GM19455 (cell line): Measurements from ENCODE around the gene NTM.

Source experiments
- ATAC-seq: cut with Tn5 transposase; IDR thresholded peaks from one replicate; pipeline ENCODE4 v1.9.1; 2021; ENCODE audit not compliant: unreplicated experiment

NTM gene

GRCh38 chr11:131849485-131849884 is 479.1 kb downstream of the NTM start:
- no peak for ATAC-seq

GRCh38 chr11:131850507-131850906 is 480.1 kb downstream of the NTM start:
- no peak for ATAC-seq

DNA sequence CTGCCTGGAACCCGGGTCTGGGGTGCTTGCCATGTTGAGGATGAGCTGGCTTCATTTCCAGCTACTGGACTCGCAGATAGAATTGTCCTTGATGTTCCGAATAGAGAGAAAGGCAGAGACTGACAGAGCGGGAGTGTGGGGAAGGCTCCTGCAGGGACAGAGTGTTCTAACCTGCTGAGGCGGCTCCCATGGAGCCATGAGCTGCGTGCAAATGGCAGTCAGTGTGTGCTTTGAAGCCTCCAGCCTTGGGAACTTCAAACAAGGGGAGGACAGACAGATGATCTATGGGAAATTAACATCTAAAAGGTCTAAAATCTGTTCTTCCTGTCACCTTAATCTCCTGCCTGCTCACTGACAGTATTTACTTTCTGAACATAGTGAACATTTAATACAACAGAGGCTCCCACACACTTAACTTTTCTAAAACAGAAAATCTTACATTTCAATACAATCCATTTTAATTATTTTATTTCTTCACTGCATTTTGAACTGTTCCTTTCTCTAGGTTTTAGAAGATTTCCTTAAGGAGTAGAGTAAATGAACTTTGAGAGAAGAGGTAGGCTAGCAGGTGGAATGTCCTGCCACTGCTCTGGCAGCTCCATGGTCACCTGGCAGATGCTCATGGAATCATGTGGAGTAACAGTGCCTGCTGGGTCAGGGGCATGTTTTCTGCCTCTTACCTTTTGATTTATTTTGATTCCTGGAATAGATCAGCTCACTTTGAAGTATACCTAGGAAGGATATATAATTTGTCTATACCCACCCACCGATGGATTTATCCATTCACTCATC is 481.7 kb downstream of the NTM start:
- ATAC-seq = no peak

DNA sequence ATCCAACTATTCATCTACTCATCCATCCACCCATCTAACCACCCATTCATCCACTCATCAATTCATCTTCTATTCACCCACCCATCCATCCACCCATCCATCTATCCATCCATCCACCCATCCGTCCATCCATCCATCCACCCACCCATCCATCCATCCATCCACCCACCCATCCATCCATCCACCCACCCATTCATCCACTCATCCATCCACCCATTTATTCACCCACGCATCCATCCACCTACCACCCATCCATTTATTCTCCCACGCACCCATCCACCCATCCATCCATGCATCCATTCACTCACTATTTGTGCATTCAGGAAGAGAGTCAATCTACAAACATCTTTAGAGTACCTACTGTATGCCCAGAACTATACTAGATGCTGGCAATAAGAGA is 482.3 kb downstream of the NTM start:
- no peak for ATAC-seq

DNA sequence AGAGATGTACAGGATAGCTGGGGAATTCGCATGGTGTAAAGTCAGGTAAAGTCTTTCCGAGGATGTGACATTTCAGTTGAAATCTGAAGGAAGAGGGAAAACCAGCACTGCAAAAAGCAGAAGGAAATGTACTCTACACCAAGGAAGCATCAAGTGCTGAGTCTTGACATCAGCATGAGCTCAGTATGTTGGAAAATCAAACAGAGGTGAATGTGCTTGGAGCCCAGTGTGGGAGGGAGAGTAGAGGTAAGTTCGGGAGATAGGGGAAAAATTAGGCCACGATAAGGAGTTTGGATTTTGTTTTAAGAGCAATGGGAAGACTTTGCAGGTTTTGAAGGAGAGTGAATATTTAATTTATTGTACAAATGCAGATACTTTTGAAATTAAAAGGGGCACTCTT is 484.0 kb downstream of the NTM start:
- no peak for ATAC-seq

DNA sequence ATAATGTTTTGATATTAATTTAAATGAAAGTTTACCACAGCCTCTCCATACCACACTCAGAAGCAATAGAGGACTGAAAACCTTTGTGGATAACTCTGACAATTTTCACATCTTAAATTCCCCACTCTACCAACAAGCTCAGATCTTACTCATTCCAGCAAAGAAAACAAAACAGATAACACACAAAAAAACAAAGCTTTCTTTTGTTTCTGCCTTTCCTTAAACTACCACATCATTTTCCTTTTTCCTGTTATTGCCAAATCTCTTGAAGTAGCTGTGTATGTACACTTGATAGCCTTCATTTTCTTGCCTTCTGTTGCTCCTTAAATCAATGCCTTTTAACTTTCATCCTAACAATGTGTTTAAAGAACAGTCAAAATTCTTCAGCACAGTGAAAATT is 484.9 kb downstream of the NTM start:
- no peak for ATAC-seq

- no peak for ATAC-seq
Observed at GRCh38 chr11:131857246-131857645, 486.8 kb downstream of the NTM start.

DNA sequence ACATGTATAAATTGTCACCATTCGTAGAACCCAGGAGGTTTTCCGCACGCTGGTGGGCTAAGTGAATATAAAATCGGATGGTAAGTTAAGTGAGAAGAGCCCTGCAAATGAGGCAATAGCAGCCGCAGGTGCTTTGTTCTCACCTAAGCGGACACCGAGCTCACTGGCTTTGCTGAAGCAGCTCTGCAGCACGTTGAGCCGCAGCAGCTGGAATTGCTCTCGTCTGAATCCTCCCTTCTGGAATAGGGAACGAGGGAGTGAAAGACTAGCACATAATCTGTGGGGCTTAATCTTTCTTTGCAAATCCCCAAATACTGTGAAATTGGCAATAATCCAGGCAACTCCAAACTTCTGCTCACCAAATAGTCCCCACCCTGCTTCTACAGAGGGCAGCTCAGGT is 488.1 kb downstream of the NTM start:
- no peak for ATAC-seq

DNA sequence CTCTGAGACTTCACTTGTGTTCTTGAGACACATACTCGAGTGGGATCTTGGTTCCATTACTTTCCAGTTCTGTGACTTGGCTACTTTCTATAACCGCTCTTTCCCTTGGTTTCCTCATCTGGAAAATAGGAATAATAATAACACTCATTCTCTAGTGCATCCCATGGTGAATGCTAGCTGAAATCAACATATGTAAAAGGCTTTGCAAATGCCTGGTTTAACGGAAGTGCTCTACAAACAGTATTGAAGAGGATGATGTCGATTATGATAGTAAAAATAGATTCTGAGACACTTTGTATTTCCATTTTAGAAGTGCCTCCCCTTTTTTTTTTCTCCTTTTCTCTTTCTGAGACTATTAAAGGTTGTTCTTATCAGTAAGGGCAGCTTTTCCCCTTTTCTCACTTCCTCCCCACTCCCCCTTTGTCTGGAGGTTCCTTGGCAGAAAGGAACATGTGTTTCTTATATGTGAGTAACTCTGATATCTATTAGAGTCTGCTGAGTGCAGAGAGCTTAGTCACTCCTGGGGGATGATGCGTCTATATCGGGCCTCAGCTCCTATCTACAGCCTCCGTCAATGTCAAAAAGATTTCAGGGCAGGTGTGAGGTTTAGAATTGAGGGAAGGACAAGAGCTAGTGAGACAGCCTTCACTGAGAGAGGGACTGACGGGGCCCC is 489.3 kb downstream of the NTM start:
- no peak for ATAC-seq

- no peak for ATAC-seq
Observed at GRCh38 chr11:131864228-131864627, 493.8 kb downstream of the NTM start.

- no peak for ATAC-seq
Observed at GRCh38 chr11:131865860-131866259, 495.4 kb downstream of the NTM start.

DNA sequence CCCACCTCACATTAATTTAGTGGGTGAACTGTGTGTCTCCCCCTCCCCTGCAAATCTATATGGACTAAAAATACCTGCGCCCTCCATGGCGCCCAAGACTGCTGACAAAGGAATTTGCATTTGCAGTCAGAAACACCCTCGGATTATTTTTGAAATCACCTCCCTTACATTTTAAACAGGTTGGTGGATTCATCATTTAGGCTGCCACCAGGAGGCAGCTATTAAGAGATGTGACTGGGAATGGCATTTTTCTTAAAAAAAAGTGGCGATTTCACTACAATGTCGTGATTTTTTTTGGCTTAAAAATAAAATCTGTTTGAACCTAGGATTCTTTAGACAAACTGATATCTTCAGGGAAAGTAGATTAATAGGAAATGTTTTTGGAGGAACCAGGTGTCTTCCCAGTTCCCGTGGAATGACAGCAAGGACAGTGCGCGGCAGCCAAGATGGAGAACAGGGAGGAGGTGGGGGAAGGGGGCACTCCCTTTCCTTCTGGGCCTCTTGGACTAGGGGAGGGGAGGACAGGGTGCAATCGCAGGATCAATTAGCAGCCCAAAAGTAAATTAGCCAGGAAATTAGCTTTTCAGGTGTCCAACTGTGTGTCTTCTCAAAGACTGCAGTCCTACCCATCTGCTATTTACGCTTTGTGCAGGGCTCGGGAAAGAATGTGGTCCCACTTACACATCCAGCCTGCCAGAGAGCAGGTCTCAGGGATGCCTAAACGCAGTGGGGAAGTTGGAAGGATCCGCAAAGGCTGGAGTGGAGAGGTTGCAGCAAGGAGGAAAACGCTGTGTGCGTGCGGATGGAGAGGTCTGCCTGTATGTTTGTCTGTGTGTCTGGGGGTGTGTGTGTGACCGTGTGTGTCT is 496.4 kb downstream of the NTM start:
- no peak for ATAC-seq

- ATAC-seq = no peak
Observed at GRCh38 chr11:131867457-131868257, 497.2 kb downstream of the NTM start.

DNA sequence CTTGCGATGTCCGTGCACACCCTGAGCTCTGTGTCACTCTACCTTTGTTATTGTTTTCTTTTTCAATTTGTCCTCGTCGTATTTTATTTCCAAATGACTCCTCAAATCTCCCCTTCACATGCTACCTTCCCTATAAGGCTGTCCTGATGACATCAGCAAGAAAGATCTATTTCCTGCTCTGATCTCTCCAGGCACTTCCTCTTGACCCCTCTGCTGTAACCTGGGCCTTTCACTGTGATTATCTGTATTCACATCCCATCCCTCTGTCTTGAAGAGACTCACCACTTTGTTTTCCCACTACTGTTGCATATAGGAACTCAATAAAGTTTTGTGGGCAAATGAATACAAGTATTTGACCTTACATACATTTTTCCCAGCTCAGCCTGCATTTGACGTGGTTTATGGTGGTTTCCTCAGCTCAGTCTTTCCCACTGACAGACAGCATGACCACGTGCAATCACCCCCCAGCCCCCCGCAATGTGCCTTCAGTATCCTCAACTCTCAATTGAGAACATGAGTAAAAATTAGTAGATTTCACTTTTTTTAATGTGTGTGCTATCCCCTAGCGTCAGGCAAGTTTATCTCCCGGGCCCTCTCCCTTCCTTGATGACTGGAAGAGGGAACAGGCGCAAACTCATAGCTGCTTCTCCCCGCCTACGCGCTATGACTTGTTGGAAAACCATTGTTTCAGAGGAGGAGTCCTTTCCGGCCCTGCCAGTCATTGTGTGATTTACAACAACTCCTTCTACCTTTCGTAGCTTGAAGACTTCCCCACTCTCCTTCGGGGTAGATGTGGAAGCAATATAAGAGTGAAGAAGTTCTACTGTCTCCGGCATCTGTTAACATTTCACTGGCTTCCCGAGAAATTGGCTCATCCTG is 498.5 kb downstream of the NTM start:
- no peak for ATAC-seq

DNA sequence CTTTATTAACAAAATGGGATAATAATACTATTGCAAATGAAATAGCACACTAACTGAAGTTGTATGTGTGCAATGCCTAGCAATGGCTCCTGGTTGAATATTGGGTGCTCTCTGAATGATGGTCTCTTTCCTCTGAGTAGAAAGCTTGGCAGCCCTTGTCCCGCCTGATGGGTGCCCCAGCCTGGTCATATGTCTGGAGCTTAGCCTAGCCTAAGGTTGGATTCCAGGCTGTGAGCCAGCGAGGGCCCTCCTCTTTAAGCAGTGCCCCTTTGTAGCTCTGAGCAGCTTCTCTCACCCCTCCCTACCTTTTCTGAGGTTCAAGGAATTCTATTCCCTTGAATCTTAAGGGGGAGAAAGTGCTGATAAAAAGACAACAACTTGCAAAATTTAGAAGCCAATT is 499.9 kb downstream of the NTM start:
- no peak for ATAC-seq

- no peak for ATAC-seq
Observed at GRCh38 chr11:131871006-131871405, 500.6 kb downstream of the NTM start.

DNA sequence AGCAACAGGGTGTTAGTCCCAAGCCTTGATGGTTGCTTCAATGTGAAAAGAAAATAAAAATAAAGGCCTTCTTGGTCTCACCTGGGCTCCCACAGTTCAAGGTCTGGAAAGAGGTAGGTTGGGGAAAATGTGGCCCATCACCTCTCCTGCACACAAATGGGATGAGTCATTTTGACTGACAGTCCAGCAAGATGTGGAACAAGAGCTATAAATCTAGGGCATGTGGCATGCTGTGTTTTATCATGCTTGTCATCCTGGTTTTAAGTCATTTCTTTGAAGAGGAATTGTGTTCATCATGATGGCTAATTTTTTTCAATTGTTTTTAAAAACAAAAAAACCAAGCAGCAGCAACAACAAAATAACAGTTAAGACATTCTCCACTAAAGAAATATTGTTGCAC is 503.7 kb downstream of the NTM start:
- no peak for ATAC-seq

DNA sequence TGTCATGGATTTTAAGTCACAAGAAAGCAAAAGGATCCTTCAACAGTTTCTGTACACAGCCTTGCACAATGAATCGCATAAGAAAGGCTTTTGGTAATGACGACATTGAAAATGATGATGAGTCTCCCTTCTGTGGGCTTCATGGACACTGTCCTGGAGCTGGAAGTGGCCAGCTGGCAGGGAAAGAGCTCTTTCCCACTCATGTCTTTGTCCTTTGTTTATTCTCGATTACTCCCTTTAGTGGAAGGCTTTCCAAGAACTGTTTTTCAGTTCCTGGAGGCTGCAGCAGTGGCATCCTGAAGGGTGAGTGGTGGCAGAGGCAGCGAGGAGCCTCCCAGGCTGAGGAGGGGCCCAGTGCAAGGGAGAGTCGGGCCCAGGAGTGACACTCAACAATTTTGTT is 505.2 kb downstream of the NTM start:
- ATAC-seq = no peak

- ATAC-seq = no peak
Observed at GRCh38 chr11:131877246-131877942, 507.0 kb downstream of the NTM start.
